Activated CD8-positive, alpha-beta memory T cell treated with anti-CD3 and anti-CD28 coated beads, Interleukin-2, amount 10 ng/mL, durations not matched to agents 7 days and 5 days (primary cell): ENCODE results near the gene F2. TPM values are rescaled to one million over a fixed set of nuclear protein-coding genes. Genes with fewer than 3 reads are reported as not detected.
"Not testable (repeated sequence)": the region's sequence is repeated elsewhere in the genome, so short reads cannot be mapped to it uniquely, and the experiment has no call there.

ENCODE experiments used
- ATAC-seq: fragments of 150-1000 bp; cut with Tn5 transposase; one replicate; pipeline ENCODE4 v1.10.0; 2021; ENCODE audit warnings: moderate library complexity
- CTCF ChIA-PET: fragments of 350-600 bp; sonication (Branson Sonifier 250); formaldehyde crosslinking; loops from one replicate; lab custom pipeline; 2021; ENCODE audit warnings: antibody characterized with exemption; lab: Charles Lee
- DNase-seq: peaks from one replicate; pipeline ENCODE4 v3.0.0-alpha.2; 2020
- H3K27ac Mint-ChIP-seq: one replicate; pipeline ENCODE4 v1.8.0; 2021; ENCODE audit warnings: mild to moderate bottlenecking, mixed read lengths
- H3K27me3 Mint-ChIP-seq: one replicate; pipeline ENCODE4 v1.8.0; 2021; ENCODE audit warnings: mixed read lengths
- H3K36me3 Mint-ChIP-seq: one replicate; pipeline ENCODE4 v1.8.0; 2021; ENCODE audit warnings: mild to moderate bottlenecking, mixed read lengths
- H3K4me1 Mint-ChIP-seq: one replicate; pipeline ENCODE4 v1.8.0; 2021; ENCODE audit warnings: mixed read lengths
- H3K4me3 Mint-ChIP-seq: one replicate; pipeline ENCODE4 v1.8.0; 2021; ENCODE audit warnings: mild to moderate bottlenecking, moderate library complexity, mixed read lengths
- H3K9me3 Mint-ChIP-seq: one replicate; pipeline ENCODE4 v1.8.0; 2022; ENCODE audit warnings: low read depth, mixed read lengths
- total RNA-seq, 2 experiments: library from RNA; stranded (reverse); gene quantifications; one replicate each; pipeline ENCODE4 v1.2.3, GENCODE V29; 2021

F2 gene
- total RNA-seq, 2 experiments from 2014 or later, result not detected

- ATAC-seq (no peak), DNase-seq (no peak)
- no peak overlapping the region for H3K27ac Mint-ChIP-seq
- no peak overlapping the region for H3K4me3 Mint-ChIP-seq
- no peaks in the 10 kb centered on the region for H3K27me3 Mint-ChIP-seq
- peaks cover 2% of the 10 kb centered on the region for H3K36me3 Mint-ChIP-seq
- H3K9me3 Mint-ChIP-seq, result no peaks in the 10 kb centered on the region
- H3K4me1 Mint-ChIP-seq, result peaks cover 19% of the 10 kb centered on the region
- CTCF ChIA-PET, result interaction anchor here (1.0 kb wide), 1 partner anchor 24 kb away, joined by 3 read pairs; no protein-coding TSS in a partner anchor
Measured at GRCh38 chr11:46694607-46695006, 24.4 kb upstream of the F2 start.

- no peaks in the 10 kb centered on the region for H3K9me3 Mint-ChIP-seq
- CTCF ChIA-PET, result interaction anchor here (1.5 kb wide), 1 partner anchor 25 kb away, joined by 5 read pairs; no protein-coding TSS in a partner anchor
- no peak overlapping the region for H3K27ac Mint-ChIP-seq
- H3K36me3 Mint-ChIP-seq, result peaks cover 5% of the 10 kb centered on the region
- H3K4me3 Mint-ChIP-seq, result no peak overlapping the region
- ATAC-seq (no peak), DNase-seq (no peak)
- peaks cover 20% of the 10 kb centered on the region for H3K4me1 Mint-ChIP-seq
- H3K27me3 Mint-ChIP-seq, result no peaks in the 10 kb centered on the region
Measured at GRCh38 chr11:46695345-46696211, 23.4 kb upstream of the F2 start.

- no peak overlapping the region for H3K27ac Mint-ChIP-seq
Measured at GRCh38 chr11:46696212-46696558, 22.8 kb upstream of the F2 start.

GRCh38 chr11:46697303-46697702 is 21.7 kb upstream of the F2 start:
- H3K9me3 Mint-ChIP-seq, result no peaks in the 10 kb centered on the region
- H3K4me3 Mint-ChIP-seq, result no peak overlapping the region
- CTCF ChIA-PET, result interaction anchor here (0.8 to 1.5 kb wide), 3 partner anchors 10 to 82 kb away, joined by 3 to 5 read pairs (median 4); no protein-coding TSS in a partner anchor
- H3K27me3 Mint-ChIP-seq, result no peaks in the 10 kb centered on the region
- peaks cover 29% of the 10 kb centered on the region for H3K4me1 Mint-ChIP-seq
- H3K27ac Mint-ChIP-seq, result peak overlapping the region; percentile 56
- H3K36me3 Mint-ChIP-seq, result peaks cover 8% of the 10 kb centered on the region
- no peak for DNase-seq
- ATAC-seq, result no peak

More at GRCh38 chr11:46696212-46696558, 22.8 kb upstream of the F2 start:
- H3K9me3 Mint-ChIP-seq, result no peaks in the 10 kb centered on the region
- peaks cover 6% of the 10 kb centered on the region for H3K36me3 Mint-ChIP-seq
- no peaks in the 10 kb centered on the region for H3K27me3 Mint-ChIP-seq
- peaks cover 20% of the 10 kb centered on the region for H3K4me1 Mint-ChIP-seq
- H3K4me3 Mint-ChIP-seq, result no peak overlapping the region
- ATAC-seq (no peak), DNase-seq (no peak)
- CTCF ChIA-PET, result interaction anchor here (1.5 kb wide), 1 partner anchor 25 kb away, joined by 5 read pairs; no protein-coding TSS in a partner anchor

- DNase-seq (no peak), ATAC-seq (no peak)
- Mint-ChIP-seq H3K9me3 (no peaks in the 10 kb centered on the region), H3K27me3 (no peaks in the 10 kb centered on the region), H3K4me3 (no peak overlapping the region), H3K27ac (peak overlapping the region; percentile 56), H3K4me1 (peaks cover 33% of the 10 kb centered on the region), H3K36me3 (peaks cover 12% of the 10 kb centered on the region)
- CTCF ChIA-PET, result interaction anchor here (0.8 to 1.1 kb wide), 2 partner anchors 10 to 83 kb away, joined by 3 to 4 read pairs; no protein-coding TSS in a partner anchor
Measured at GRCh38 chr11:46697723-46698122, 21.3 kb upstream of the F2 start.

GRCh38 chr11:46698597-46698996 is 20.4 kb upstream of the F2 start:
- CTCF ChIA-PET, result no interaction called here
- Mint-ChIP-seq H3K27ac (peak overlapping the region; percentile 50), H3K36me3 (peaks cover 18% of the 10 kb centered on the region), H3K9me3 (no peaks in the 10 kb centered on the region), H3K27me3 (no peaks in the 10 kb centered on the region), H3K4me1 (peaks cover 41% of the 10 kb centered on the region), H3K4me3 (no peak overlapping the region)
- ATAC-seq (no peak), DNase-seq (no peak)

- Mint-ChIP-seq H3K4me1 (peaks cover 41% of the 10 kb centered on the region), H3K27me3 (no peaks in the 10 kb centered on the region), H3K4me3 (peak within 1 kb of the TSS; percentile 89), H3K9me3 (no peaks in the 10 kb centered on the region), H3K36me3 (peaks cover 24% of the 10 kb centered on the region), H3K27ac (peak within 1 kb of the TSS; percentile 92)
- DNase-seq (peak; percentile 100), ATAC-seq (peak; percentile 90)
- CTCF ChIA-PET, result interaction anchor here (0.7 to 1.7 kb wide), 6 partner anchors 9 to 211 kb away, joined by 3 to 8 read pairs (median 4); partner anchors contain the start of genes ATG13 and HARBI1
Measured at GRCh38 chr11:46700241-46701077, 18.6 kb upstream of the F2 start, which contains the start of the genes ARHGAP1 and ZNF408. Gene ARHGAP1, minus strand, starts transcription at chr11:46700619. Its CDS starts 4,512 bp downstream, at chr11:46696107. Gene ZNF408, plus strand, starts transcription at chr11:46701031. Its CDS starts 17 bp downstream, at chr11:46701048.

GRCh38 chr11:46701078-46701654 is 17.8 kb upstream of the F2 start:
- H3K36me3 Mint-ChIP-seq, result peaks cover 27% of the 10 kb centered on the region
- H3K9me3 Mint-ChIP-seq, result no peaks in the 10 kb centered on the region
- peaks cover 41% of the 10 kb centered on the region for H3K4me1 Mint-ChIP-seq
- peak overlapping the region; percentile 89 for H3K4me3 Mint-ChIP-seq
- H3K27ac Mint-ChIP-seq, result peak overlapping the region; percentile 92
- DNase-seq (peak; percentile 49), ATAC-seq (no peak)
- CTCF ChIA-PET, result interaction anchor here (0.7 to 1.7 kb wide), 6 partner anchors 8 to 211 kb away, joined by 3 to 8 read pairs (median 4); partner anchors contain the start of genes ATG13 and HARBI1
- no peaks in the 10 kb centered on the region for H3K27me3 Mint-ChIP-seq

GRCh38 chr11:46705070-46705688 is 13.8 kb upstream of the F2 start:
- Mint-ChIP-seq H3K27ac (no peak overlapping the region), H3K4me1 (peaks cover 24% of the 10 kb centered on the region), H3K27me3 (no peaks in the 10 kb centered on the region), H3K4me3 (no peak overlapping the region), H3K9me3 (no peaks in the 10 kb centered on the region), H3K36me3 (peaks cover 37% of the 10 kb centered on the region)
- no peak for ATAC-seq
- CTCF ChIA-PET, result no interaction called here
- no peak for DNase-seq

GRCh38 chr11:46706886-46707285 is 12.1 kb upstream of the F2 start:
- Mint-ChIP-seq H3K4me3 (no peak overlapping the region), H3K27me3 (no peaks in the 10 kb centered on the region), H3K27ac (no peak overlapping the region), H3K4me1 (peaks cover 19% of the 10 kb centered on the region), H3K36me3 (peaks cover 31% of the 10 kb centered on the region), H3K9me3 (no peaks in the 10 kb centered on the region)
- DNase-seq (no peak), ATAC-seq (no peak)
- CTCF ChIA-PET, result interaction anchor here (1.4 kb wide), 1 partner anchor 10 kb away, joined by 4 read pairs; no protein-coding TSS in a partner anchor

- H3K9me3 Mint-ChIP-seq, DNase-seq, H3K4me1 Mint-ChIP-seq, H3K27ac Mint-ChIP-seq, ATAC-seq, H3K4me3 Mint-ChIP-seq, H3K27me3 Mint-ChIP-seq: not testable (repeated sequence)
- CTCF ChIA-PET, result interaction anchor here (0.9 kb wide), 1 partner anchor 8 kb away, joined by 4 read pairs; the partner anchor contains the start of gene ZNF408
- H3K36me3 Mint-ChIP-seq, result peaks cover 15% of the 10 kb centered on the region
Measured at GRCh38 chr11:46709351-46709750, 9.7 kb upstream of the F2 start.

GRCh38 chr11:46710821-46711269 is 8.2 kb upstream of the F2 start:
- H3K4me1 Mint-ChIP-seq, result peaks cover 3% of the 10 kb centered on the region
- no peak overlapping the region for H3K4me3 Mint-ChIP-seq
- no peak overlapping the region for H3K27ac Mint-ChIP-seq
- no peaks in the 10 kb centered on the region for H3K27me3 Mint-ChIP-seq
- no peaks in the 10 kb centered on the region for H3K9me3 Mint-ChIP-seq
- ATAC-seq (no peak), DNase-seq (no peak)
- CTCF ChIA-PET, result no interaction called here
- peaks cover 13% of the 10 kb centered on the region for H3K36me3 Mint-ChIP-seq
